Measurements from ENCODE around the gene LRIG3.

DNA sequence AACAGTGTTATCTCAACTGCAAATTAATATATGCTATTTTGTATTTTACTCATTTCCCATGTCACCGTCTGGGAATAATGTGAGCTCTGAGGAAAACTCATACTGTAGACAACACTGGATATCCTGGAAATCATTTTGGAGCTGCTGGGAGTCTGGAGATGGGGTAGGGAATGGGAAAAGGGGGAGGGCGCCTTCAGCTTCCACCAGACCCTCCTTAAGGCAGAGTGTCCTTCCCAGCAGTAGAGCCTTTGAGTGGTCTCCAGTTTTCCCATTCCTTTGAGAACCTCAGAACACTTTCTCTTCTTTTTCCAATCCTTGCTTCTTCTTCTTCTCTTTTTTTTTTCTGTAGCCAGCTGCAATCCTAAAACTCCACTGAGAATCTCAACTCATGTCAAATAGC is 5.4 kb upstream of the LRIG3 start:
- TF ChIP-seq, protein P1, sequence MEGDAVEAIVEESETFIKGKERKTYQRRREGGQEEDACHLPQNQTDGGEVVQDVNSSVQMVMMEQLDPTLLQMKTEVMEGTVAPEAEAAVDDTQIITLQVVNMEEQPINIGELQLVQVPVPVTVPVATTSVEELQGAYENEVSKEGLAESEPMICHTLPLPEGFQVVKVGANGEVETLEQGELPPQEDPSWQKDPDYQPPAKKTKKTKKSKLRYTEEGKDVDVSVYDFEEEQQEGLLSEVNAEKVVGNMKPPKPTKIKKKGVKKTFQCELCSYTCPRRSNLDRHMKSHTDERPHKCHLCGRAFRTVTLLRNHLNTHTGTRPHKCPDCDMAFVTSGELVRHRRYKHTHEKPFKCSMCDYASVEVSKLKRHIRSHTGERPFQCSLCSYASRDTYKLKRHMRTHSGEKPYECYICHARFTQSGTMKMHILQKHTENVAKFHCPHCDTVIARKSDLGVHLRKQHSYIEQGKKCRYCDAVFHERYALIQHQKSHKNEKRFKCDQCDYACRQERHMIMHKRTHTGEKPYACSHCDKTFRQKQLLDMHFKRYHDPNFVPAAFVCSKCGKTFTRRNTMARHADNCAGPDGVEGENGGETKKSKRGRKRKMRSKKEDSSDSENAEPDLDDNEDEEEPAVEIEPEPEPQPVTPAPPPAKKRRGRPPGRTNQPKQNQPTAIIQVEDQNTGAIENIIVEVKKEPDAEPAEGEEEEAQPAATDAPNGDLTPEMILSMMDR (IDR thresholded peaks at IDR 0.05; ENCODE audit: low read depth, low read length, missing input control) = no peak
- no peak for TF ChIP-seq NR2F2 (IDR thresholded peaks at IDR 0.05)
- no peak for TF ChIP-seq RAD21 (IDR thresholded peaks at IDR 0.05)
- TF ChIP-seq, protein P2, sequence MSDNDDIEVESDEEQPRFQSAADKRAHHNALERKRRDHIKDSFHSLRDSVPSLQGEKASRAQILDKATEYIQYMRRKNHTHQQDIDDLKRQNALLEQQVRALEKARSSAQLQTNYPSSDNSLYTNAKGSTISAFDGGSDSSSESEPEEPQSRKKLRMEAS (IDR thresholded peaks at IDR 0.05) = no peak
- no peak for TF ChIP-seq TAF1 (conservative IDR thresholded peaks at IDR 0.05)
- TF ChIP-seq GABPA (IDR thresholded peaks at IDR 0.05 in 1 of 2, conservative IDR thresholded peaks at IDR 0.05 in 1 of 2) = no peak
- TF ChIP-seq, protein P3, sequence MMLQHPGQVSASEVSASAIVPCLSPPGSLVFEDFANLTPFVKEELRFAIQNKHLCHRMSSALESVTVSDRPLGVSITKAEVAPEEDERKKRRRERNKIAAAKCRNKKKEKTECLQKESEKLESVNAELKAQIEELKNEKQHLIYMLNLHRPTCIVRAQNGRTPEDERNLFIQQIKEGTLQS (IDR thresholded peaks at IDR 0.05) = no peak
- TF ChIP-seq EGR1 (IDR thresholded peaks at IDR 0.05; ENCODE audit: low read depth in 2 of 2) = no peak
- no peak for TF ChIP-seq YY1 (IDR thresholded peaks at IDR 0.05)

Data from liver (tissue), 3 donors.